SJCRH30 (cell line): ENCODE measurements around the gene ATF3. TPM values are rescaled to one million over a fixed set of nuclear protein-coding genes. Genes with fewer than 3 reads are reported as not detected.

Source experiments
- DNase-seq, 2 experiments: peaks; one replicate each; pipeline ENCODE4 v3.0.0-alpha.2; 2015 to 2020
- H3K27ac ChIP-seq: fragments of 250-450 bp; sonication (Bioruptor Pico); 2 replicates; pipeline ENCODE4 v1.5.1; 2020; ENCODE audit warnings: mild to moderate bottlenecking, moderate library complexity
- H3K27me3 ChIP-seq: fragments of 250-450 bp; sonication (Bioruptor Pico); 2 replicates; pipeline ENCODE4 v1.5.1; 2020; ENCODE audit warnings: mild to moderate bottlenecking, moderate library complexity
- H3K36me3 ChIP-seq: fragments of 250-450 bp; sonication (Bioruptor Pico); 2 replicates; pipeline ENCODE4 v1.5.1; 2020; ENCODE audit warnings: mild to moderate bottlenecking, moderate library complexity
- H3K4me1 ChIP-seq: fragments of 250-450 bp; sonication (Bioruptor Pico); 2 replicates; pipeline ENCODE4 v1.5.1; 2020; ENCODE audit warnings: mild to moderate bottlenecking, moderate library complexity
- H3K4me3 ChIP-seq: fragments of 250-450 bp; sonication (Bioruptor Pico); 2 replicates; pipeline ENCODE4 v1.5.1; 2020; ENCODE audit warnings: mild to moderate bottlenecking, moderate library complexity
- H3K9me3 ChIP-seq: fragments of 250-450 bp; sonication (Bioruptor Pico); replicated peaks from 2 replicates; pipeline ENCODE4 v1.5.1; 2020; ENCODE audit warnings: mild to moderate bottlenecking, moderate library complexity
- total RNA-seq: library from RNA; depleted of rRNA; stranded (reverse); fragments of >200 nt; shearing (Covaris generic); gene quantifications from 2 replicates; pipeline ENCODE4 v1.2.3, GENCODE V29; 2014

Gene ATF3
- total RNA-seq, 1 experiment from 2014 or later, result 33.8 TPM

GRCh38 chr1:212595787-212596714, 12.5 kb upstream of the ATF3 start:
- H3K9me3 ChIP-seq, result no peaks in the 10 kb centered on the region
- H3K27me3 ChIP-seq, result no peaks in the 10 kb centered on the region
- DNase-seq, result peak; percentile 72 to 85
- no peaks in the 10 kb centered on the region for H3K36me3 ChIP-seq
- H3K4me1 ChIP-seq, result peaks cover 46% of the 10 kb centered on the region
- H3K4me3 ChIP-seq, result peak overlapping the region; percentile 11
- H3K27ac ChIP-seq, result peak overlapping the region; percentile 78

GRCh38 chr1:212596798-212597197, 11.8 kb upstream of the ATF3 start:
- H3K27ac ChIP-seq, result peak overlapping the region; percentile 78

GRCh38 chr1:212597487-212597886, 11.1 kb upstream of the ATF3 start:
- H3K4me3 ChIP-seq, result no peak overlapping the region
- peaks cover 53% of the 10 kb centered on the region for H3K4me1 ChIP-seq
- H3K27me3 ChIP-seq, result no peaks in the 10 kb centered on the region
- no peaks in the 10 kb centered on the region for H3K9me3 ChIP-seq
- H3K36me3 ChIP-seq, result no peaks in the 10 kb centered on the region
- H3K27ac ChIP-seq, result no peak overlapping the region
- DNase-seq, result no peak

More at GRCh38 chr1:212596798-212597197, 11.8 kb upstream of the ATF3 start:
- peak overlapping the region; percentile 11; the same call in 1 of the 2 replicates for H3K4me3 ChIP-seq
- no peak for DNase-seq
- H3K9me3 ChIP-seq, result no peaks in the 10 kb centered on the region
- peaks cover 53% of the 10 kb centered on the region for H3K4me1 ChIP-seq
- H3K27me3 ChIP-seq, result no peaks in the 10 kb centered on the region
- H3K36me3 ChIP-seq, result no peaks in the 10 kb centered on the region

GRCh38 chr1:212600071-212600915, 8.3 kb upstream of the ATF3 start:
- Histone ChIP-seq H3K27ac (no peak overlapping the region), H3K4me1 (peaks cover 40% of the 10 kb centered on the region), H3K36me3 (no peaks in the 10 kb centered on the region), H3K4me3 (no peak overlapping the region), H3K27me3 (no peaks in the 10 kb centered on the region), H3K9me3 (no peaks in the 10 kb centered on the region)
- DNase-seq, result peak; percentile 63 to 80

GRCh38 chr1:212600980-212601379, 7.6 kb upstream of the ATF3 start:
- no peaks in the 10 kb centered on the region for H3K36me3 ChIP-seq
- no peak overlapping the region for H3K27ac ChIP-seq
- peaks cover 42% of the 10 kb centered on the region for H3K4me1 ChIP-seq
- no peak overlapping the region for H3K4me3 ChIP-seq
- H3K27me3 ChIP-seq, result no peaks in the 10 kb centered on the region
- H3K9me3 ChIP-seq, result no peaks in the 10 kb centered on the region
- DNase-seq, result peak in 1 of 2 experiments; percentile 51

GRCh38 chr1:212601524-212601923, 7.0 kb upstream of the ATF3 start:
- no peaks in the 10 kb centered on the region for H3K27me3 ChIP-seq
- DNase-seq, result no peak
- H3K4me1 ChIP-seq, result peaks cover 43% of the 10 kb centered on the region
- no peaks in the 10 kb centered on the region for H3K36me3 ChIP-seq
- no peaks in the 10 kb centered on the region for H3K9me3 ChIP-seq
- no peak overlapping the region for H3K27ac ChIP-seq
- H3K4me3 ChIP-seq, result no peak overlapping the region

GRCh38 chr1:212605441-212606394, 2.8 kb upstream of the ATF3 start:
- Histone ChIP-seq H3K4me1 (peaks cover 34% of the 10 kb centered on the region), H3K4me3 (peak overlapping the region; percentile 93), H3K27ac (peak overlapping the region; percentile 64), H3K27me3 (no peaks in the 10 kb centered on the region), H3K36me3 (no peaks in the 10 kb centered on the region), H3K9me3 (no peaks in the 10 kb centered on the region)
- peak; percentile 79 to 87 for DNase-seq

- no peaks in the 10 kb centered on the region for H3K27me3 ChIP-seq
- peak overlapping the region; percentile 64 for H3K27ac ChIP-seq
- no peaks in the 10 kb centered on the region for H3K9me3 ChIP-seq
- no peak for DNase-seq
- peak overlapping the region; percentile 93 for H3K4me3 ChIP-seq
- peaks cover 34% of the 10 kb centered on the region for H3K4me1 ChIP-seq
- no peaks in the 10 kb centered on the region for H3K36me3 ChIP-seq
Observed at GRCh38 chr1:212606395-212607205, 2.0 kb upstream of the ATF3 start.

- Histone ChIP-seq H3K4me3 (peak overlapping the region; percentile 93), H3K27me3 (no peaks in the 10 kb centered on the region), H3K4me1 (peaks cover 39% of the 10 kb centered on the region), H3K9me3 (no peaks in the 10 kb centered on the region), H3K36me3 (no peaks in the 10 kb centered on the region), H3K27ac (peak overlapping the region; percentile 95)
- DNase-seq, result peak in 1 of 2 experiments; percentile 38
Observed at GRCh38 chr1:212607206-212607912, 1.2 kb upstream of the ATF3 start.

- no peaks in the 10 kb centered on the region for H3K9me3 ChIP-seq
- H3K36me3 ChIP-seq, result no peaks in the 10 kb centered on the region
- DNase-seq, result no peak
- H3K27ac ChIP-seq, result peak overlapping the region; percentile 95
- H3K27me3 ChIP-seq, result no peaks in the 10 kb centered on the region
- H3K4me3 ChIP-seq, result peak overlapping the region; percentile 93
- H3K4me1 ChIP-seq, result peaks cover 45% of the 10 kb centered on the region
Observed at GRCh38 chr1:212607913-212608391, 609 bp upstream of the ATF3 start.

GRCh38 chr1:212608959-212609700, 569 bp downstream of the ATF3 start:
- Histone ChIP-seq H3K27ac (peak overlapping the region; percentile 95), H3K4me1 (peaks cover 53% of the 10 kb centered on the region), H3K27me3 (no peaks in the 10 kb centered on the region), H3K36me3 (no peaks in the 10 kb centered on the region), H3K9me3 (no peaks in the 10 kb centered on the region), H3K4me3 (peak overlapping the region; percentile 93)
- peak; percentile 80 to 85 for DNase-seq
